ELR (cell line): ENCODE data around the gene RUVBL1.

Experiments
- DNase-seq: peaks from one replicate; pipeline ENCODE4 v3.0.0-alpha.2; 2015; ENCODE audit warnings: low read depth

Gene RUVBL1

DNA sequence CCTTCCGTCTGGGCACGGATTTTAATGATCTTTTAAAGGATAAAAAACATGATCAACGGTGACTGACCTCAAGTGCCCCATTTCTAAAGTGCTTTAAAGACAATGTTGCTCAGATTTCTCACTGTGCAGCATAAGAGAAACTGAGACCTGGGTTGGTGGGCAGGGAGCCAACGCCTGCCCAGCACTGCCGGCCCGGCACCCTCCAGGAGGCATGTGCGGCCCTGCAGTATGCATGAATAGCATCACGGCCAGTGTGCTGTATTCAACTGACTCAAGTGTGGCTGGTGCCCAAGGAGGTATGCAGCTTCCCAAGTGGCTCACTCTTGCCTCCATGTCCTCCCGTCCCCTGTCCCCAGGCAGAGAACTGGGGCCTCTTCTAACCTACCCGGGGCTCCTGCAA, 41.1 kb downstream of the RUVBL1 start:
- no peak for DNase-seq

DNA sequence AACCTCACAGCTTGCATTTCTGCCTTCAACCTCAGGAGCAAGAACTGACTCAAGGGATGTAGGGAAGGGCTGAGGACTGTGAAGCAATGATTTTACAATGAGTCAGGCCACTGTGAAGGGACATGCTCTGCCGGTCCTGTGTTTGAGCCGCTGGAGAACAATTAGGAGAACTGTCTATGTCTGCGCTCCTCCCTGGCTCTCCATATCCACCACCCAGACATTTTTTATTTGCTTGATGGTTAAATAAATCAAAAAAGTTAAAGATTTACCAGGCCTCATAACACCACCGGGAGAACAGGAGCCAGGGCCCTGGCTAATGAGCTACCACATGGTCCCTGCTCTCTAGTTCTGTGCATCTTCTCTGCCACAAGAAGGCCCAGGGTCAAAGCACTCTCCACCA, 41.8 kb downstream of the RUVBL1 start:
- DNase-seq, result peak; percentile 86

DNA sequence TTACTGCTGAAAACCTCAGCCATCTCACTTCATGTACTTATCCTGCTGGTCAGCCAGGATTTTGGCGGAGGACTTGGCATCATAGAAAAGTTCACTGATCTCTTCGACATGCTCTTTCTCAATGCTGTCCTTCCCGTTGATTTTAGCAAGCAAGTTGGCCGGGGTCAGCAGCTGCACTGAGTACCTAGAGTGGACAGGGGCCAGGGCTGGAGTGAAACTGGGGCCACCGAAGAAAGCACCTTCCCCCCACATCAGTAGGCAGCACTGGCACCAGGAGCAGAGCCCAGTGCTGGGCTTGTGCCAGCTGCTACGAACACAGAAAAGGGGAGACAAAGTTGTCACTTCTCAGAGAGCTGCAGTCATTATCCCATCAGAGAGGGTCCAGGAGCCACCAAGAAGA, 42.4 kb downstream of the RUVBL1 start:
- no peak for DNase-seq

DNA sequence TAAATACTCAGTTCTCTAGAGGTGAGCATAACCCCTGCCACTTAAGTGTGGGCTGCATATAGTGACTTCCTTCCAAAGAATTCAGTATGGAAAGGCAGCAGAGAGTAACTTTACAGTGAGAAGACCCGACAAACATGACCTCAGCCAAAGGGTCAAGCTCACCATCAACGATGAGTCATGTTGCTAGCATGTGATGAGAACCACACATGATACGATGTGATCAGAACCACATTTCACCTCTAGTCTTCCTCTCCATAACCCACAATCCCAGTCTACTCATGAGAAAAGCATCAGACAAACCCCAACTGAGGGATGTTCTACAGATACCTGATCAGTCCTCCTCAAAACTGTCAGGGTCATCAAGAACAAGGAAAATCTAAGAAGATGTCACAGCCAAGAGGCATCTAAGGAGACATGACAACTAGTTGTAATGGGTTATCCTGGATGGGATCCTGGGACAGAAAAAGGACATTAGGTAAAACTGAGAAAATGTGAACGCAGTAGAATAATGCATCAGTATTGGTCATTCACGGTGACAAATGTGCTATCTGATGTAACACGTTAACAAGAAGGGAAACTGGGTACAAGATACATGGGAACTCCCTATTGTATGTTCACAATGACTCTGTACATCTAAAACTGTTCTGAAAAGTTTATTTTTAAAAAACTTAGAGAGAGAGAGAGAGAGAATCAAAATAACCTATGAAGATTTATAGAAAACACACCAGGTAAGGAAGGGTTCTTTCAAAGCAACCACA, 43.1 kb downstream of the RUVBL1 start:
- DNase-seq, result peak; percentile 99

DNA sequence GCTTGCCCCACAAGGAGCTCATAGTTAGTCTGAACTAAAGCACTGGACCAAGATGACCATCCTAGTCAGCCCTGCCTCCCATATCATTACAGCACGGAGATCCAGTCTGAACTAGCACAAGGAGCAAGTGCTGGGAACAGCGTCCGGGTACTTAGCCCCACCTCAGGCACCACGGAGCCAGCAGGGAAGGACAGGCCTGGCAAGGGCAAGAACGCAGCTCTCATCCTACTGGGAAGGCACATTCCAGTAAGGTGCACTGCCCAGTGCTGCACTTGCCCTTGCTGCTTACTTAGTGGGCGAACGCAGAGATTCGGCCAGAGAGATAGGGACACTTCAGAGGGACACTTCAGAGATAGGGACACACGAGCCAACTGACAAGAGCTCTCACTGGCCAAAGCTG, 43.8 kb downstream of the RUVBL1 start:
- no peak for DNase-seq

DNA sequence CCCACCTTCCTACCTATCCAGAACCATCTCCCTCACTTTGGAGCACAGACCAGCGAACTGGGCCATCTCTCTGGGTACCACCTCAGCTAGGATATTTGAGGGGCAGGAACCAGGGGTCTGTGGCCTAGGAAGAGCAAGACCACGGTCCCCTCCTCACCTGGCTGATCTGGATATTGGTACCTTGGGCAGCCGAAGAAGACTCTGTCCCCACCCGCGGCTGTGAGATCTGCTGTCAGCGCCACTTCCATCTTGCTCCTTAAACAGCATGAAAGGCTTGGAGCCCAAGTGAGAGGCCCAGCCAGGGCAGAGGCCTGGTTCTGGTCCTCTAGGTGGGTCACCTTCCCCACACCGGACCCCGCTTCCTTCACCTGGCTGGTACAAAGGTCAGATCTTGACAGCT, 44.7 kb downstream of the RUVBL1 start:
- DNase-seq, result no peak

DNA sequence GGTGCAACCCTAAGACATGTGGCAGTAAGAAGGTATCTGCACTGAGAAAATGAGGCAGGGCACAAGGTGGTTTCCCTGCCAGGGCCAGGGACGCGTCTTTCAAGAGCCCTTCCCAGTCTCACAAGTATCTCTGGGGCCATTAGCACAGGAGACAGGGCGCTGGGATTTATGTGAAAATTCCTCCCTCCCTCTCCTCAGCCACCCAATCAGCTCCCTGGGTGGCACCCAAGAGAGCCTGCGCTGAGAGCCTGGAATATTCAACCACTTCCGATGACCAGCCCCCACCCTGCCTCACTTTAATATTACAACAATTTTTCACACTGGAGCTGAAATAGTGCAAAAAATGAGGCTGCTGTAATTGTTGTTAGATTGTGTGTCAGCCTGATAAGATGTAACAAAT, 45.3 kb downstream of the RUVBL1 start:
- DNase-seq, result no peak

DNA sequence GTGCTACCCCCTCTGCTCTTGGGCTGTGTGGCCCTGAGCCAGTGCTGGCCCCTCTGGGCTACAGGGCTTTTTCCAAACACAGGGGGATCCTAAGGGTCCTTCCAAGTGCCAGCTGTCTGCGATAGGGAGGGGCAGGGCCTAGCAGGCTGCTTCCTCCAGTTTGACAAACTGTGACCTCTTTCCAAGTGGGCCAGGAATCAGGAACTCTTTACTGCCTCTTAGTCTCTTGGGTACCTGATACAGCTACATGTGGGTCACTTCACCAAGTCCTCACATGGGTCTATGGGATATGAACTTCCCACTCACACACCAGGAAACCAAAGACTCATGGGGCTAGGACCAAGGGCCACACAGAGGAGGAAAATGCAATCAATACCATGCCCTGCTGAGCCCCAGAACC, 45.9 kb downstream of the RUVBL1 start:
- DNase-seq, result no peak

DNA sequence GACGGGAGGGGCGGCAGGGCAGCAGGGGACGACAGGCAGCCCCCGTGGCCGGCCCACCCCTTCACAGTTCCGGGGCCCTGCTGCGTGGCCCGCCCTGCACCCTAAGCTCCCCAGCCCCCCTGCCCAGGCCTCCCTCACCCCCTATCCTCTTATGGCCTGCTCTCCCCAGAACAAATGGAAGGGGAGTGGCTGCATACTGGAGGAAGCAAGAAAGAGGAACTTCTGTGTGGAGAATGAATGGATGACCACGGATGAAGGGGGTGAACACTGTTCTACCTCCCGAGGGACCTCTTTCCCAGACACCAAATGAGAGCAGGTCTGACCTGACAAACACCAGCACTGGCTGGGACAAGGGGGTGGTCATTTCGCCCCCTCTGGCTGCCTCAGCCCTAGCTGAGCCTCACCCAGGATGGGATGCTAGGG, 46.4 kb downstream of the RUVBL1 start:
- DNase-seq, result no peak

DNA sequence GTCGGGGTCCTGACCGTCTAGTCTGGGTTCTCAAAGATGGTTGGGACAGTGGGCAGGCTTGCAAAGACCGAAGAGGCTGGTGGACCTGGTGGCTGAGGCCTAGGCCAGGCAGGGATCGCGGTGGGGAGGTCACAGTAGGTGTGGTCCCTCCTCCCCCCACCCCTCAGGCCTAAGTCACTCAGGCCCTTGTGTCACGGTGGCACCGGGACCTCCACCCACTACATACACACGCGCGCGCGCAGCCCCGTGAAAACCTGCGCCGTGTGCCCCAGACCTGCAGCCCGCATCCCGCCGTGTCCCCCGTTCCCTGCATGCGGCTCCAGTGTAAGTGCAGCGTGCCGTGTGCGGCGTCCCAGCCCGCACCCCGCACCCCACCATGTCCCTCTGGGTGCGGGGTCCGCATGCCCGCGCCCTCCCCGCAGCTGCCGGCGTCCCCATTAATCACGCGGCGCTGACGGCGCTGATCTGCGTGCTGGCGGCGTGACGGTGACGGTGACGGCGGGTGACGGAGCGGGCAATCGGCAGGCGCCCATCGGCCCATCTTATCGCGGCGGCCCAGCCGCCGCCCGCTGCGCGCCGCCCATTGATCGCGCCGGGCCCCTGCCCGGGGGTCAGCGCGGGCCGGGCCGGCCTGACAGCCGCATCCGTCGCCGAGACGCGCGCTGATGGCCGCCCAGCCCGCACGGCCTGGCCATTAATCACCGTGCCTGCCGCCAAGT, 47.0 kb downstream of the RUVBL1 start:
- DNase-seq, result no peak

DNA sequence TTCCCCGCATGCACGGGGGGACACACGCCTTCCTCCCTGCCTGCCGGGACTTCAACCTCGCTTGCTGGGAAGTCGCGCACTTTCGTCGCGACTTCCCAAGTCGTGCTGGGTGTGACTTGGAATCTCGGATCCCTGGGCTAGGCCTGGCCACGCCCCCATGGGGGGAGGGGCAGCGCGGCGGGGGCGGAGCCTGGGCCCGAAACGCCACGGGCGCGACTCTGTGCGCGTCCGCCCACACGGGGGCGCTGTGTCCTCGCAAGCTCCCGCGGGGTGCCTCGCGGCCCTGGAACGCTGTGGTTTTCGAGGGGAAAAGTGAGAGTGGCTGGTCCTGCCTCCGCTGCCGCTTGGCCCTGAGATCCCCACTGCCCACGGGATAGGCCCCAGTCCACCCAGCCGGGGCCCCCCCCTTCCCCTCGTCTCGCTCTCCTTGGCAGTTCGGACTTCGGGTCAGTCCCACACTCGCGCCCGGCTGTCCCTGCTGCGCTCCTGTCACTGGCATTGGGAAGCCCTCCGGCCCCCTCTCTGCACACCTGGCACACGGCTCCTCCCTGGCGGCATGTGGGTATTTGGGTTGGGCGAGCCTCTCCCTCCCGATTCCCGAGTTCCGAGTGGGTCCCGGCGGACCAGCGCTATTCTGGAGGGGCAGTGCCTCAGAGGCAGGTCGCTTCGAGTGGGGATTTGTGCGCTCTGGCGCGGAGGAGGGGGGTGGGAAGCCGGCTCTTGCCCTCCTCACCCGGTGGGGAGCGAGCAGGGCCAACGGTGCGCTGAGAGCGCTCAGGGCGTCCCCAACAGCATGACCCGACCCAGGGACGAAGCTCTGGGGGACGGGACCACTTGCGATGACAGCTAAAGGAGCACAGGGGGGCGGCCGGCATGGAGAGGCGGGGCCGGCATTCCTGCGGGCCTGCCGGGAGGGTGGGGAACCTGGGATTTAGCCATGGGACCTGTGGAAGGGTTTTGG, 47.8 kb downstream of the RUVBL1 start:
- DNase-seq, result peak; percentile 89

DNA sequence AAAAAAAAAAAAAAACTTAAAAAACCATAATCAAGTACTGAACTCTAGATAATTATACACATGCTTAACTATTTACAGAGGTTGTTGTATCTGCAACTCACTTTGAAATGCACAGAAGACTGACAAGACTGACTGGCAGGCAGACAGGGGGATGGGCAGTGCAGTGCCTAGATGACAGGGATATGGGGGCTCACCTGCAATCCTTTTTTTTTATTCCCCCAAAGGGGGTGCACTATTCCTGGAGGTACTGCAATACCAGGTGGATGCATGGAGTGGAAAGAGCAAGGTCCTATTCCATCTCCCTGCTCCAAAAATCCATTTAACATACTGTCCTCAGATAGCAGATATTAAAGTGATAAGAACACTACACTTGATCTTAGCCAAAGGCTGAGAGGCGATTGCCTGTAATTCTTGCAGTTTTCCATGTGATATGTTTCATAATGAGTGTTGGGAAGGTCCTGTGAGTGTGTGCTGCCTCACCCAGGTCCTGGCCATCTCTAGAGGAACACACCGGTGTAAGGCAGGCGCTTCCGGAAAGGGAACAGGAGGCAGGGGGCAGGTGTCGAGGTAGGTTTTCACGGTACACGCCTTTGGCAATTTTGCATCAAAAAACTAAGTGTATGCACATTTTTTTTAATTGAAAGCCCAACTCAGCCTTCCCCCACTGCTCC, 48.6 kb downstream of the RUVBL1 start:
- DNase-seq, result peak; percentile 29

DNA sequence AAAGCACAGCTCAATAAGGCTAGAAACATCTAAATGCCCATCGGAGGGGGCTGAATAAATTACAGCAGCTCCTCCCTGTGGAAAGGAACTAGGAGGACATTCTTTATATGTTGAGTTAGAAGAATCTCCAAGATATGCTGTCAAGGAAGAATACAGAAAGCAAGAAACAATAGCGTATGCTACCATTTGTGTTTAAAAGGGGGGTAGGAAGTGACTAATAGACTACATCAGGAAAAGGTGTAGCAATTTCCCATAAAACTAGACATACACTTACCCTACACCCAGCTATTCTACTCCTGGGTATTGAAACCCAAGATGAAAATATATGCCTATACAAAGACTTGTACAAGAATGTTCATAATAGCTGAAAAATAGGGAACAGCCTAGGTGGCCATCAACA, 49.8 kb downstream of the RUVBL1 start:
- DNase-seq, result peak; percentile 62

DNA sequence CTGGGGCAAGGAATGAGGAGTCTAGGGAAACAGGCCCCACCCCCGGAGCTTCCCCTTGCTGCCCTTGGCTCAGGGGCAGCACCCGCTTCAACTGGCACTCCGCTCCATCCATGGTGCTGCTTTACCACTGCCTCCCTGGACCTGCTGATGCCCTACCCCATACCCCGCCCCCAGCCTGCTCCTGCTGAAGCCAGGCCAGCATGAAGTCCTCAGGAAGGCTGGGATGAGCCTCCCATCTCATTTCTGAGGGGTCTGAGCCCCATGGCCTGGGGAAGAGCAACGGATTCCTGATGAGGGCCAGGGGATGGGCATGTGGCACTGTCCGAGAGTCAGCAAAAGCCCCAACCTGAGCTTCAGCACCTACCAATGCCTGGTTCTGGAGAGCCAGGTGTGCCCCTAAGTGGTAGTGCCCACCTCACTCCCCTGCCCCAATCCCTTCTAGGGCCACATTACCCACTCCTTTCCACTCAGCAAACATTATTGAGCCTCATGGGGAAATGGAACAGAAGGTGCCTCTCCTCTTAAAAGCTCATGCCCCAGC, 50.4 kb downstream of the RUVBL1 start:
- DNase-seq, result no peak

DNA sequence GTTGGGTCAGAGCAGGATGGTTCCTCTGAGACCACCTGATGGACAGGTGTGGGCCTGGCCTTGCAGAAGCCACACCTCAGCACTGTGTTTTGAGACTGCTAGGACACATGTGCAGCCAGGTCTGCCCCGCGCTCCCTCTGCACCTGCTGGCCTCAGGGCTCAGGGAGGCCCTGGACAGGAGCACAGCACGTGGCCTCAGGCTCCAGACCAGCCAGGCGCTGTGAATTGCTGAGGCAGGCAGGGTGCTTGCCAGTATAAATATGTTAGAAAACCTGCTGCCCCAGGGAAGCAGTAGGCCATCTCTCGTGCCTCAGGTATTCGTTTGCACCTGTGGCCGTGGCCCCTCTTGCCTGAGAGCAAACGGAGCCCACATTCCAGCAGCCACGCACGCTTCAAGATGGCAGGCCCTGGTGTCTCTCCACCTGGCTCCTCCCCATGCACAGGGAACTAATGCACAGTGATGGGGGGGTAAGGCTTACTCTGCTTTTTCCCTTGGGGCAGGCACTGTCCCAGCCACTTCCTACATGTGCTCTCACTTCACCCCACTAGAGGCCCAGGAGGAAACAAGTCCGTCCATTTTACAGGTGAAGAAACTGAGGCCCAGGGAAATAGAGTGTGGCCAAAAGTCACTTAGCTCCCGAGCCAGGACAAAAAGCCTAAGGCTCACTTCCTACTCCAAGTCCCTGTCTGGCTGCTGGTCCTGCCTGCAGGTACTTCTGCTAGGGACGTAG, 51.0 kb downstream of the RUVBL1 start:
- no peak for DNase-seq

DNA sequence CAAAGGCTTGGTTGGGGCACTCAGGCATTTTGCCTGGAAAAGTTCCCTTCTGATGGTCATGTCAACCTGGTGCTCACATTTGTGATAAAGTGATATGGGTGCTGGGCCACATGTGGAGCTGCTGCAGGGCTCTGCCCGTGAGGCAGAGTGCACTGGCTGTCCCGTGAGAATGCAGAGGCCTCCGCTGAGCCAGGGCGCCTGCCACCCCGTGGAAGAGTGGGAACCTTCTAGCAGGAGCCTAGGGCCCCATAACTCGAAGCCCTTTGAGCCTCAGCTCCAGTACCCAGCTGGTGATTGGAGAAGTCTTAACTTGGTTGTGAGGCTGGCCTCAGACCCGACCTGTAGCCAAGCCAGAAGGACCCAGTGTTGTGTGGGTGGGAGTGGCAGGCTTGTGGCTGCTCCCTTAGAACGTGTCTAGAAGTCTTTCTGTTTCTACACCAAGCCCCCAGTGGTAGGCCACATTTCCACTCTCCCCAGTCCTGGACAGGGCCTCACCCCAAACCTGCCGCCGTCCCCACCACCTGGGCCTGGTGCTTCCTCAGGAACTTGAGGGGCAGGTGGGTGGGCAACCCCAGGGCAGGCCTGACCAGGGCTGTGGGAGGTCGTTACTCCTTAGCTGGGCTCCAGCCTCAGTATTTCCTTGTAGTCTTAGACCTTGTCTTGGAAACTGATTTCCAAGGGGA, 51.7 kb downstream of the RUVBL1 start:
- no peak for DNase-seq

DNA sequence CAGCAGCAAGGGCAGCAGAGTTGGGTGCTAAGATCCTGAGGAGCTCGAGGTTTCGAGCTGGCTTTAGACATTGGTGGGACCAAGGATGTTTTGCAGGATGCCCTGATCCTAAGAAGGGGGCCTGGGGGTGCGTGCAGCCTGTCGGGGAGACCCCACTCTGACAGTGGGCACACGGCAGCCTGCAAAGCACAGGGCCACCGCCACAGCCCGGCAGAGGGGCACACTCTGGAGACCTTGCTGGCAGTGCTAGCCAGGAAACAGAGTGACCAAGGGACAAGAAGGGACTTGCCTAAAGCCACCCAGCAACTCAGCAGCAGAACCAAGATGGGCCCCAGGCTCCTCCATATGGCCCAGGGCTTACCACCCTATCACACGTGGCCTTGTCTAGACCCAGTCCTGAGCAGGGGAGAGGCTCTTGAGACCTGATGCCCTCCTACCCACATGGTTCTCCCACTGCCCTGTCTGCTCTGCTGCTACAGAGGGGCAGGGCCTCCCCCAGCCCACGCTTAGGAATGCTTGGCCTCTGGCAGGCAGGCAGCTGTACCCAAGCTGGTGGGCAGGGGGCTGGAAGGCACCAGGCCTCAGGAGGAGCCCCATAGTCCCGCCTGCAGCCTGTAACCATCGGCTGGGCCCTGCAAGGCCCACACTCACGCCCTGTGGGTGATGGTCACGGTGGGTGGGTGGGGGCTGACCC, 52.6 kb downstream of the RUVBL1 start:
- DNase-seq, result no peak

DNA sequence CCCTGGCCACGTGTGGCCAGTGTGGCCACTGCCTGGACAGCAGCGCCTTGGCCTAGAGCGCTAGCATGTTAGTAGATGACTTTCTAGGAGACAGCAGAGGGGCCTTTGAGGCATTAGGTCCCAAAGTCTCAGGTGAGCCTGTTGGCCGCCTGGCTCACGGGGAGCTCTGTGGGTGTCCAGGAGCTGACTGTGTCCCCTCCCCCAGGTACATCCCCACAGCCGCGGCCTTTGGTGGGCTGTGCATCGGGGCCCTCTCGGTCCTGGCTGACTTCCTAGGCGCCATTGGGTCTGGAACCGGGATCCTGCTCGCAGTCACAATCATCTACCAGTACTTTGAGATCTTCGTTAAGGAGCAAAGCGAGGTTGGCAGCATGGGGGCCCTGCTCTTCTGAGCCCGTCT, 54.3 kb downstream of the RUVBL1 start:
- no peak for DNase-seq

DNA sequence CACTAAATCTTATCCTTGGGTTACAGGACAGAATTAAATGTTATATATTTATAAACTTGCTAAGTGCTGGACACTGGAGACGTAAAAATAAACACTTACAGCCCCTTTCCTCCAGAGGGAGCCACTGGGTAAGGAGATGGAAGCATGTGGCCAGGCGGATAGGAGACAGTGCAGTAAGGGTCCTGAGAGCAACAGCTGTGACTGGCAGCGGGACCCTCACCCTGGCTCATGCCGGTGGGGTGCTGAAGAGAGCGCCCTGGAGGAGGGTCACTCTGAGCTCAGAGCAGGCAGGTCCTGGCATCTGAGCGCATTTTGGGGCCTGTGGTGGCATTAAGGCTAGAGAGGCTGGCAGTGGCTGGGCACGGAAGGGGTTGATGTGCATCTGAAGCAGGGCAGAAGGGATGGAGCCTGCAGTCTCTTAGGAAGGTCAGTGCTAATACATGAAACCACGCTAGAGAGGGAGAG, 55.4 kb downstream of the RUVBL1 start:
- peak; percentile 74 for DNase-seq

DNA sequence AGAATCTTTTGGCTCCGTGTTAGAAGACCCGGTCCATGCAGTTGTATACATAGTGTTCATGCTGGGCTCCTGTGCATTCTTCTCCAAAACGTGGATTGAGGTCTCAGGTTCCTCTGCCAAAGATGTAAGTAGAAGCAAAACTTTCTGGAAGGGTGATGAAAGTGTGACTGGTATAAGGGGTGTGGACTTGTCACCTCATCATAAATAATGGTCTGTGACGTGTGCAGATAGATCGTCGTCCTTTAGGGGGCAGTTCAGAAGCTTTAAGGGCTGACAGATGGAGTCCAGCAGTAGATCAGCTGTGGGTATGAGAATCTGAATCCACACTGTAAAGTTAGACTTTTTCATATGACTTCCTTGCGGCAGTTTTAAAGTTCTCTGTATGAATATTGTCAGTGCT, 56.1 kb downstream of the RUVBL1 start:
- peak; percentile 47 for DNase-seq
